DMS53 treated with DMSO at 0.1 percent for 48 hours (cell line): ENCODE results near the gene SEC11C.

Experiments used
- DNase-seq: peaks from one replicate; lab custom pipeline; 2025; ENCODE audit not compliant: unreplicated experiment; lab: John Stamatoyannopoulos, UW

Gene SEC11C

DNA sequence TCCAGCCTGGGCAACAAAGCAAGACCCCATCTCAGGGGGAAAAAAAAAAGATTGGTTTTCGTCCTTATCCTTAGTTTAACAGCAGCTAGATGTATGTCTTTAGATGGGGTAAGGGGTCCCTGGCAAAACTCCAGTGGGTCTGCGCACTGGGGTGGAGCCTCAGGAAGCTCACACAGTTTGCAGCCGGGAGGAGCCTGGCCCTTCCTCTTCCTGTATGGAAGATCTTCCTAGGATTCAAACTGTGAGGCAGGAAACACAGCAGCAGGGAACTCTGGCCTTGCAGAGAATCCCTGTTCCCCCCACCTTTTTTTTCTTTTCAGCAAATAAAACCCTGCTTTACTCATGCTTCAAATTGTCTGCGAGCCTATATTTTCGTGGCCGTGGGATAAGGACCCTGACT, 67.8 kb downstream of the SEC11C start:
- DNase-seq = no peak
